HepG2 (cell line): Measurements from ENCODE around the gene DOCK2.

Experiments
- ARHGAP35 ChIP-seq: sonication (generic); formaldehyde crosslinking; IDR thresholded peaks from 2 replicates; pipeline ENCODE4 v1.9.0; 2022; ENCODE audit warnings: mild to moderate bottlenecking, inconsistent platforms, moderate library complexity, missing genetic modification reagents, borderline replicate concordance
- ASH2L ChIP-seq: fragments of 300-600, 200-600 bp; sonication (generic); IDR thresholded peaks from 2 replicates; pipeline ENCODE4 v1.7.0; 2017; ENCODE audit warnings: low read depth, mild to moderate bottlenecking, moderate library complexity, mixed read lengths, low read length; ENCODE audit not compliant: insufficient read length
- CTCF ChIP-seq: sonication (generic); formaldehyde crosslinking; IDR thresholded peaks from 2 replicates; pipeline ENCODE4 v1.5.0; 2020; ENCODE audit warnings: mild to moderate bottlenecking, missing genetic modification reagents, moderate library complexity
- ESRRA ChIP-seq: sonication (generic); formaldehyde crosslinking; IDR thresholded peaks from 2 replicates; pipeline ENCODE4 v1.5.1; 2020; ENCODE audit warnings: mild to moderate bottlenecking, low read depth, missing genetic modification reagents
- FUBP1 ChIP-seq: sonication (generic); formaldehyde crosslinking; IDR thresholded peaks from 2 replicates; pipeline ENCODE4 v1.5.1; 2020; ENCODE audit warnings: missing genetic modification reagents, mild to moderate bottlenecking, borderline replicate concordance
- MZF1 ChIP-seq: sonication (generic); formaldehyde crosslinking; IDR thresholded peaks from 2 replicates; pipeline ENCODE4 v1.8.1; 2023; ENCODE audit warnings: mild to moderate bottlenecking, missing genetic modification reagents, borderline replicate concordance
- PRDM10 ChIP-seq: sonication (generic); formaldehyde crosslinking; IDR thresholded peaks from 2 replicates; pipeline ENCODE4 v1.4.0; 2020; ENCODE audit warnings: low read depth, missing genetic modification reagents
- SMC3 ChIP-seq: IDR thresholded peaks from 2 replicates; pipeline ENCODE4 v1.6.1; 2011; ENCODE audit warnings: low read length, improper control_type of control experiment
- STAG1 ChIP-seq: sonication (generic); formaldehyde crosslinking; IDR thresholded peaks from 2 replicates; pipeline ENCODE4 v1.4.0; 2020; ENCODE audit warnings: missing genetic modification reagents
- TERF1 ChIP-seq: sonication (generic); formaldehyde crosslinking; IDR thresholded peaks from 2 replicates; pipeline ENCODE4 v1.8.0; 2022; ENCODE audit warnings: mild to moderate bottlenecking, missing genetic modification reagents, moderate library complexity
- ZFP41 ChIP-seq: sonication (generic); formaldehyde crosslinking; IDR thresholded peaks from 2 replicates; pipeline ENCODE4 v1.4.0; 2020; ENCODE audit warnings: mild to moderate bottlenecking, missing genetic modification reagents, borderline replicate concordance
- ZNF263 ChIP-seq: sonication (generic); formaldehyde crosslinking; IDR thresholded peaks from 2 replicates; pipeline ENCODE4 v1.4.0; 2020; ENCODE audit warnings: missing genetic modification reagents
- ZZZ3 ChIP-seq: sonication (generic); formaldehyde crosslinking; IDR thresholded peaks from 2 replicates; pipeline ENCODE4 v1.4.0; 2020; ENCODE audit warnings: missing genetic modification reagents, mild to moderate bottlenecking, borderline replicate concordance

GRCh38 chr5:169781420-169782345 lies 144.6 kb downstream of the DOCK2 start:
- no peak for TF ChIP-seq ARHGAP35
- no peak for TF ChIP-seq FUBP1
- TF ChIP-seq PRDM10 (CRISPR knock-in tag), result no peak
- TF ChIP-seq ZNF263, result no peak
- no peak for TF ChIP-seq MZF1 (CRISPR knock-in tag)
- no peak for TF ChIP-seq ZZZ3 (CRISPR knock-in tag)
- TF ChIP-seq CTCF (CRISPR knock-in tag), result no peak
- no peak for TF ChIP-seq SMC3
- TF ChIP-seq TERF1 (CRISPR knock-in tag), result no peak
- no peak for TF ChIP-seq ZFP41
- no peak for TF ChIP-seq STAG1 (CRISPR knock-in tag)
- TF ChIP-seq ASH2L, result no peak
- TF ChIP-seq ESRRA (CRISPR knock-in tag), result no peak
